GM21390 (cell line): Measurements from ENCODE around the gene CFAP299.
A peak's percentile ranks its signal among the peaks of the same experiment; 100 is the strongest.

Experiments used
- ATAC-seq: cut with Tn5 transposase; IDR thresholded peaks from one replicate; pipeline ENCODE4 v1.9.1; 2021; ENCODE audit not compliant: unreplicated experiment

CFAP299 gene

GRCh38 chr4:80387390-80388283, 52.1 kb downstream of the CFAP299 start:
- no peak for ATAC-seq

- no peak for ATAC-seq
These were observed 52.7 kb downstream of the CFAP299 start for GRCh38 chr4:80388284-80388607.

GRCh38 chr4:80390178-80390577, 54.6 kb downstream of the CFAP299 start:
- no peak for ATAC-seq

DNA sequence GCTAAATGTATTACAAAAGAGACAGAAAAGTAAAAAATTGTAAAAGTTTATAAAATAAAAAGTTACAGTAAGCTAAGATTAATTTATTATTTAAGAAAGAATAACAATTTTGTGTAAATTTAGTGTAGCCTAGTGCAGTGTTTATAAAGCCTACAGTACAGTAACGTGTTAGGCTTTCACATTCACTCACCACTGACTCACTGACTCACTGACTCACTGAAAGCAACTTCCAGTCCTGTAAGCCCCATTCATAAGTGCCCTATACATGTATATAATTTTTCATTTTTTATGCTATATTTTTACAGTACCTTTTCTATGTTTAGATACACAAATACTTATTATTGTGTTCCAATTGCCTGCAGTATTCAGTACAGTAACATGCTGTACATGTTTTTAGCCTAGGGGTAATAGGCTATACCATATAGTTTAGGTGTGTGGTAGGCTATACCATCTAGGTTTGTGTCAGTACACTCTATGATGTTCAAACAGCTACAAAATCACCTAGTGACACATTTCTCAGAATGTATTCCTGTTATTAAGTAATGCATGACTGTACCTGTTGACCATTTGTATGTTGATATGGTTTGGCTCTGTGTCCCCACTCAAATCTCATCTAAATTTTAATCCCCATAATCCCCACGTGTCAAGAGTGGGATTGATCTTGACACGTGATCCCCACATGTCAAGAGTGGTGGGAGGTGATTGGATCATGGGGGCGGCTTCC, 57.9 kb downstream of the CFAP299 start:
- ATAC-seq, result peak; percentile 57

- peak; percentile 16 for ATAC-seq
These were observed 58.4 kb downstream of the CFAP299 start for GRCh38 chr4:80393970-80394250.

GRCh38 chr4:80407246-80407645, 71.7 kb downstream of the CFAP299 start:
- no peak for ATAC-seq

DNA sequence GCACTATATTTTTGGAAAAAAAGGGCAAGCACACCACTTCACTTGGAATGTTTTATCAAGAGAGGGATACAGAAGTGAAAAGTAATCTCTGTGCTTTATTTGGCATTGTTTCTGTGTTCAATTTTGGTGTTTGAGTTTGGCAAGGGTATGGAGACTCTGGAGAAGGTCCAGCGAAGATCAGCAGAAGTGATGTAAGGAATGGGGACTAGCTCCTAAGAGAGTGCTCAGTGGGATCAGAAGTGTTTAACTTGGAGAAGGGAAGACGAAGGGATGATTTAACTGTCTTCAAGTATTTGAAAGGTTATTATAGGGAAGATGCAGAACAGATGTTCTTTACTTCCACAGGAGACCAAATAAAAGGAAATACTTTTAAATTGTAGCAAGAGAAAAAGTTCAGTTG, 74.3 kb downstream of the CFAP299 start:
- ATAC-seq, result no peak

- ATAC-seq, result no peak
These were observed 76.8 kb downstream of the CFAP299 start for GRCh38 chr4:80412322-80412721.

- ATAC-seq, result no peak
These were observed 77.6 kb downstream of the CFAP299 start for GRCh38 chr4:80413086-80413485.

- ATAC-seq, result no peak
These were observed 81.5 kb downstream of the CFAP299 start for GRCh38 chr4:80417019-80417418.

DNA sequence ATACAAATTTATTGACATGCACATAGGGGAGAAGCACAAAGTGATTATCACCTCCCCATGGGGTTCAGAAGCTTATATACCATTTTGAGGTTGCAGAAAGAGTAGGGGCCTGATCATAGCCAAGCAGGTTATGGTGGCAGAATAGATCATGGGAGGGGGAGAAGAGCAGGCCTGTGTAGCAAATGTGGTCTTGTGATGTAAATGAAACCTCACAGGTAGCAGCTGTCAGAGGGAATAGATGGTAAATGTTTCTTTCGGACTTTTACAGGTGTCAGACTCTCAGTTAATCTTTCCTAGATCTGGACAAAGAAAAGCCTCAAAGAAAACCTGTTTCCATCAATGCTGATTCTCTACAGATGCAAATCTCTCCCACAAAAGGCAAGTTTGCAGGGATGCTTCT, 84.4 kb downstream of the CFAP299 start:
- ATAC-seq, result no peak

DNA sequence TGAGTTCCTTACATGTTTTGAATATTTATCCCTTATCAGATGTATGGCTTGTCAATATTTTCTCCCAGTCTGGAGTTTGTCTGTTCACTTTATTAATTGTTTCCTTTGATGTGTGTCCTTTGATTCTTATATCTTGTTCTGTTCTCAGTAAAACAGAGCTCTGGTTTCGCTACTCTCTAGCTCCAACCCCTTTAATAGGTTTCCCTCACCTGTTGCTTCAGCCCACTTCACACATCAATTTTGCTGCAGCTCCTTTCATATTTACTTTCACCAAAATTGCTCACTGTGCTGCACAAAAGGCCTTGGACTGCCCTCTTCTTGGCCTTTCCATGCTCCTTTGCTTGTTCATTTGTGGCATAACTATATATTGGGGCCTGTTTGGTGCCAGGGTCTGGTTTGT, 85.1 kb downstream of the CFAP299 start:
- ATAC-seq, result no peak

GRCh38 chr4:80422727-80423404, 87.3 kb downstream of the CFAP299 start:
- ATAC-seq, result no peak

GRCh38 chr4:80423553-80424224, 88.2 kb downstream of the CFAP299 start:
- no peak for ATAC-seq

DNA sequence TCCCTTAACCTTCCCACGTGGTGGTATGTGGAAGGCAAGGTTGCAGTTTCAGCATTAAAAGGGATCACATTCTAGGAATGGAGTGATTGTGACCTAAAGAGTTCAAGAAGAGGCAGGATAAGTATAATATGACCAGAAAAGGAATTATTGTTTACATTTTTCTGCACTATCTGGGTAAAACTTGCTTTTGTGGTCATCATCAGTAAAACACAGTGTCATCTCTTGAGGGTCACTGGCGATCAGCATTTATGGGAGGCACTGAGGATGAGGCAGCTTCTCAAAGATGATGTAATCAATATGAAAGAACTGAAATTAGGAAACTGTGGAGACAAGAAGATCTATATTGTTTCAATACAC, 88.7 kb downstream of the CFAP299 start:
- no peak for ATAC-seq

DNA sequence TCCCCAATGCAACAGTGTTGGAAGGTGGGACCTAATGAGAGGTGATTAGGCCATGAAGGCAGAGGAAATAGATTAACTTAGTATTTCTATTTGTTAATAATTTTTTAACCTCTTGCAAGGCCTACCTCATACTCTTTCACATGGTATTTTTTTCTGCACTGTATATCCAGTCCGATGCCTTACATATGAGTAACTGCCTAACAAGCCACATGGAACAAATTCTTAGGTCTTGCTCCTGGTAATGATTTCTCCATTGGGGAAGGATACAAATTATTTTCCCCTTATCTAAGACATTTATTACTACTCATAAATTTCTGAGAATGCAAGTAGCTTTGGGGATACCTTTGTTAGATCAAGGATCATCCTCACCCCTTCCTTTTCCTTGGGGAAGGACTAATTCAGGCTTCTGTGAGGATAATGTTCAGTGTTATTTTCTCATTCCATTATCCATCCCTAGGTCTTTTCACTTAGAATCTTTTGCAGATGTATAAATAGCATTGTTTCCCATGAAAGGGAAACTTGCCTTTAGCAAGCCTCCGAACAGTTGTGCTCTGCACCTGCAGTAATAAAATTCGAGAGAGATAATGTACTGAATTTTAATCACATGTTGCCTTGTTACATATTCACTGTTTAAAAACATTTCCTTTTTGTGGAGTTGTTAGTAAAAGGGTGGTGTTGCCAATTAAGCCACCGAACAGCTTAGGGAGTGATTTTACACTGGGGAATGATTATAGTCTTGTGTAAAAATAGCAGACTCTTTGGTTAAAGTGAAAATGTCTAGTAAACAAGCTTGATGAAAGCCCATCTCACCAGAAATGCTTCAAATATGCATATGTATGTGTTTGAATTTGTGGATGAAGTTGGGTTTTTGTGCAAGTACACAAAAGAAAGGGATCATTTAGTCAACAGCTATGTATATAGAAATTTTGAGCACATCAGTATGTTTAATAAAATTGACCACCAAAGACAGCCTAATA, 89.9 kb downstream of the CFAP299 start:
- no peak for ATAC-seq

- ATAC-seq, result no peak
These were observed 95.9 kb downstream of the CFAP299 start for GRCh38 chr4:80431203-80431965.

DNA sequence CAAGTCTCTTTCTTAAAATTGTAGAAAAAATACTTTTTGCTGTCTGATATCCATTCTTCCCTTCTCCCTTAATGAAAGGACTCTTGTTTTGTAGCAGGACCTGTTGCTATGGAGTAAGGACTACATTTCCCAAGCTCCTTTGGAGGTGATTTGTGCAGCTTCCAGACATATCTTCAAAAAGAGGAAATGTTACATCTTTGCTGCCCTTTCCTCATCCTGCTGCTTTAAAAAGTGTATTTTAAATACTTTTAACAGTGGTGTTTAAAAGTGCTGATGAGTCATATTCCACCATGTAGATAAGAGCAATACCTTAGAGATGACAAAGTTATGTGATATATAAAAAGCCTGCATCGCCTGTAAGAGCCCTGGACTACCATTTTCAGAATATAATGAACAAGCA, 98.7 kb downstream of the CFAP299 start:
- ATAC-seq, result no peak

GRCh38 chr4:80438016-80438415, 102.5 kb downstream of the CFAP299 start:
- no peak for ATAC-seq
